ENCODE measurements around the gene FNDC3B. TPM values are rescaled to one million over a fixed set of nuclear protein-coding genes. Genes with fewer than 3 reads are reported as not detected.

Gene FNDC3B
- total and polyA plus RNA-seq, 2 of the 8 experiments (the other 6 are each of a cell fraction or from before 2014, with no cell fraction given): 14.1 to 44.4 TPM

DNA sequence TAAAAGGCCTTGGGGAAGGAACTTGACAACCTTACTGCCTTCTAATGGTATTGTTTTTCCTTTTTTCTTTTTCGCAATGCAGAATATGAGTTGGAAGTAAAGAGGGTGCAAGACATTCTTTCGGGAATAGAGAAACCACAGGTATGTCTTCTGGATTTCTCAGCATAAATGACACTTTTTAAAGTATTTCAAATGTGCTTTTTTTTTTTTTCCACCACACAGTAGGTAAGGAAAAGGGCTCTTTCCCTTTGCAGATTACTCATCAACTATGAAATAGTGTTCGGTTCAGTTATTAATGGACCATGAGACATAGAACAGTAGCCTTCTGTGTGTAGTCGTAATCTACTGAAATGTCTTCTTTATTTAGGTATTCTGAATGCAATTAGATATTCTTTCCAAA is 246.5 kb downstream of the FNDC3B start (continued):
- TF ChIP-seq SUZ12 (IDR thresholded peaks at IDR 0.05; ENCODE audit: low read length) (no peak), BCL11A (IDR thresholded peaks at IDR 0.05; ENCODE audit: low read depth in 2 of 2, low read length in 2 of 2) (no peak), GTF2F1 (IDR thresholded peaks at IDR 0.05; ENCODE audit: borderline replicate concordance, low read depth, low read length) (no peak), ZNF274 (IDR thresholded peaks at IDR 0.05; ENCODE audit: borderline replicate concordance, extremely low read depth, low read length) (no peak)
